GM18873 (cell line): ENCODE data around the gene DCN.

ENCODE experiments used
- ATAC-seq: cut with Tn5 transposase; IDR thresholded peaks from one replicate; pipeline ENCODE4 v1.9.1; 2021; ENCODE audit warnings: mild to moderate bottlenecking, moderate library complexity, moderate number of reproducible peaks; ENCODE audit not compliant: unreplicated experiment, low FRiP score

The DCN gene

GRCh38 chr12:91106283-91106682 lies 76.3 kb downstream of the DCN start:
- no peak for ATAC-seq

GRCh38 chr12:91105807-91106206 lies 76.8 kb downstream of the DCN start:
- ATAC-seq: no peak

GRCh38 chr12:91104812-91105466 lies 77.7 kb downstream of the DCN start:
- ATAC-seq: peak; percentile 58

GRCh38 chr12:91103624-91104023 lies 79.0 kb downstream of the DCN start:
- ATAC-seq: no peak

GRCh38 chr12:91103101-91103500 lies 79.5 kb downstream of the DCN start:
- no peak for ATAC-seq

- no peak for ATAC-seq
These were observed 81.7 kb downstream of the DCN start for GRCh38 chr12:91100906-91101305.

GRCh38 chr12:91099836-91100235 lies 82.8 kb downstream of the DCN start:
- ATAC-seq: no peak

GRCh38 chr12:91099341-91099740 lies 83.3 kb downstream of the DCN start:
- ATAC-seq: no peak

- no peak for ATAC-seq
These were observed 83.7 kb downstream of the DCN start for GRCh38 chr12:91098941-91099340.

- no peak for ATAC-seq
These were observed 84.2 kb downstream of the DCN start for GRCh38 chr12:91098461-91098860.

- ATAC-seq: no peak
These were observed 87.7 kb downstream of the DCN start for GRCh38 chr12:91094957-91095356.

GRCh38 chr12:91094032-91094662 lies 88.5 kb downstream of the DCN start:
- ATAC-seq: no peak

- ATAC-seq: no peak
These were observed 89.3 kb downstream of the DCN start for GRCh38 chr12:91093341-91093740.

- ATAC-seq: no peak
These were observed 90.5 kb downstream of the DCN start for GRCh38 chr12:91091916-91092715.
